ENCODE data around the gene TBC1D24. TPM values are rescaled to one million over a fixed set of nuclear protein-coding genes. Genes with fewer than 3 reads are reported as not detected.
A peak's percentile ranks its signal among the peaks of the same experiment; 100 is the strongest.

TBC1D24 gene
- total and polyA plus RNA-seq, 2 donors (not counting 1 experiment from before 2014, with no cell fraction given) = 7.1 to 9.4 TPM

DNA sequence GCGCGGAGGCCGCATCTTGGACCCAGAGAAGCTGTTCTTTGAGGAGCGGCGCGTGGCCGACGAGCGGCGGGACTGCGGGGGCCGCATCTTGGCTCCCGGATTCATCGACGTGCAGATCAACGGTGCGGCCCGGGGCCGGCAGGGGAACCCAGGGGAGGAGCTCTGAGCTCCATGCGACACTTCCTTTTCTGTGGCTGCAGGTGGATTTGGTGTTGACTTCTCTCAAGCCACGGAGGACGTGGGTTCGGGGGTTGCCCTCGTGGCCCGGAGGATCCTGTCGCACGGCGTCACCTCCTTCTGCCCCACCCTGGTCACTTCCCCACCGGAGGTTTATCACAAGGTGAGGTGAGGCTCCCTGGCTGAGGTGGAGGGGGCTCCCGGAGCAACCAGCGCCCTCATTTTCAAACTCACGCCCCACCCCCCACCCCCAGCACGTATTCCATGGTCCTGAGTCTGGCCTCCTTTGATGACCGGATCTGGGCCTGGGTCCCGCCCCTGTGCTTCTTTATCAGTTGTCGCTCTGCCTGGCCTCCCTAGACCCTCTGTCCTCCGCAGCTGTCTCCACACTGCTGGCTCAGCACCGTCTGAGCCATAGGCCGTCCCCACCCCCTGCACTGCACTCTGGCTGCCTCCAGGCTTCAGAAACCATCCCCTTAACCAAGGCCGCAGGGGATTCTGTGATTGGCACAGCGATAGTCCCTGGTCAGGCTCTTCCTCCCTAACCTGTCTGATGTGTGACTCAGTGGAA, 46.0 kb downstream of the TBC1D24 start:
- peak overlapping the region; percentile 98 for H3K27ac Mint-ChIP-seq

More for the DNA sequence above, 46.0 kb downstream of the TBC1D24 start:
- Histone ChIP-seq H3K4me1 (ENCODE audit: control insufficient read depth in 2 of 2, insufficient read depth in 2 of 2, low read length in 2 of 2) (peaks cover 44 to 50% of the 10 kb centered on the region in 2 donors), H3K9ac (ENCODE audit: low read length) (peak overlapping the region; percentile 65), H2AFZ (ENCODE audit: insufficient read depth, low read depth, low read length, poor library complexity, severe bottlenecking) (no peak overlapping the region), H3K4me3 (ENCODE audit: control extremely low read depth in 1 of 5, extremely low read depth in 1 of 5, insufficient read depth in 1 of 5, low read depth in 2 of 5, low read length in 4 of 5) (peak overlapping the region; percentile 2 to 69 (median 60)), H3K4me2 (replicated peaks; ENCODE audit: low read depth, low read length, poor library complexity, severe bottlenecking) (peak overlapping the region; percentile 75), H3K27ac (ENCODE audit: low read length in 2 of 2) (peak overlapping the region; percentile 93), H3K27me3 (replicated peaks in 1 of 4; ENCODE audit: control extremely low read depth in 1 of 4, control insufficient read depth in 3 of 4, insufficient read depth in 4 of 4, low read length in 3 of 4) (no peaks in the 10 kb centered on the region), H3K9me3 (ENCODE audit: control extremely low read depth in 1 of 3, control insufficient read depth in 2 of 3, insufficient read depth in 1 of 3, low read length in 2 of 3) (peaks cover 0 to 3% (median 0%) of the 10 kb centered on the region in 3 donors), H3K79me2 (ENCODE audit: control insufficient read depth, insufficient read depth, low read length) (peaks cover 78% of the 10 kb centered on the region), H4K20me1 (ENCODE audit: control insufficient read depth, insufficient read depth, low read length, poor library complexity, severe bottlenecking) (peaks cover 43% of the 10 kb centered on the region), H3K36me3 (replicated peaks in 1 of 2; ENCODE audit: control extremely low read depth in 1 of 2, control insufficient read depth in 1 of 2, extremely low read depth in 1 of 2, insufficient read depth in 2 of 2, low read length in 1 of 2) (peaks cover 0 to 52% of the 10 kb centered on the region in 2 experiments)
- H3K4me3 Mint-ChIP-seq = peak overlapping the region; percentile 93
- DNase-seq (peak; percentile 94), ATAC-seq (ENCODE audit: low read depth) (peak; percentile 78)
- ChIA-PET CTCF (interaction anchor here (1.1 to 1.9 kb wide), 6 partner anchors 11 to 269 kb away, joined by 3 to 12 read pairs (median 8); partner anchors contain the start of genes CEMP1 and ECI1), POLR2A (interaction anchor here (0.7 to 3.0 kb wide), 9 partner anchors 9 to 1059 kb away, joined by 3 to 66 read pairs (median 5); partner anchors contain the start of genes CEMP1, PDPK1 and TBC1D24)
- intact Hi-C loops (cut with micrococcal nuclease) = loop anchor here (1.0 kb wide), 2 partner anchors 11 to 14 kb away; no protein-coding TSS in a partner anchor
- WGBS (ENCODE audit: insufficient coverage) = 26% methylated on average over 30 of the region's 41 CpGs
- no peaks in the 10 kb centered on the region for H3K9me3 Mint-ChIP-seq (ENCODE audit: insufficient read depth)
- no peaks in the 10 kb centered on the region for H3K27me3 Mint-ChIP-seq
- H3K4me1 Mint-ChIP-seq = peaks cover 57% of the 10 kb centered on the region
- TF ChIP-seq EZH2 (IDR thresholded peaks at IDR 0.05; ENCODE audit: borderline replicate concordance, insufficient read depth, low read depth, low read length, poor library complexity, severe bottlenecking) = no peak
- TF ChIP-seq, protein P1, sequence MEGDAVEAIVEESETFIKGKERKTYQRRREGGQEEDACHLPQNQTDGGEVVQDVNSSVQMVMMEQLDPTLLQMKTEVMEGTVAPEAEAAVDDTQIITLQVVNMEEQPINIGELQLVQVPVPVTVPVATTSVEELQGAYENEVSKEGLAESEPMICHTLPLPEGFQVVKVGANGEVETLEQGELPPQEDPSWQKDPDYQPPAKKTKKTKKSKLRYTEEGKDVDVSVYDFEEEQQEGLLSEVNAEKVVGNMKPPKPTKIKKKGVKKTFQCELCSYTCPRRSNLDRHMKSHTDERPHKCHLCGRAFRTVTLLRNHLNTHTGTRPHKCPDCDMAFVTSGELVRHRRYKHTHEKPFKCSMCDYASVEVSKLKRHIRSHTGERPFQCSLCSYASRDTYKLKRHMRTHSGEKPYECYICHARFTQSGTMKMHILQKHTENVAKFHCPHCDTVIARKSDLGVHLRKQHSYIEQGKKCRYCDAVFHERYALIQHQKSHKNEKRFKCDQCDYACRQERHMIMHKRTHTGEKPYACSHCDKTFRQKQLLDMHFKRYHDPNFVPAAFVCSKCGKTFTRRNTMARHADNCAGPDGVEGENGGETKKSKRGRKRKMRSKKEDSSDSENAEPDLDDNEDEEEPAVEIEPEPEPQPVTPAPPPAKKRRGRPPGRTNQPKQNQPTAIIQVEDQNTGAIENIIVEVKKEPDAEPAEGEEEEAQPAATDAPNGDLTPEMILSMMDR (IDR thresholded peaks at IDR 0.05) = no peak

Measured in B cell (primary cell).